NCI-H345 (cell line): ENCODE results near the gene CEP43.

ENCODE experiments used
- DNase-seq: peaks from one replicate; lab custom pipeline; 2025; lab: John Stamatoyannopoulos, UW

The CEP43 gene

GRCh38 chr6:166999145-166999883, at the start of gene CEP43:
TSS of gene CEP43 (plus strand) at chr6:166999397. CDS start at chr6:166999413, 16 bp downstream.
- peak; percentile 95 for DNase-seq

GRCh38 chr6:166949528-166950442, 49.4 kb upstream of the CEP43 start:
- no peak for DNase-seq

- DNase-seq = no peak
Measured at GRCh38 chr6:166950443-166950821, 48.8 kb upstream of the CEP43 start.

GRCh38 chr6:166950892-166951669, 48.1 kb upstream of the CEP43 start:
- peak; percentile 50 for DNase-seq

GRCh38 chr6:166951670-166952060, 47.5 kb upstream of the CEP43 start:
- DNase-seq = no peak

GRCh38 chr6:166952121-166952520, 47.1 kb upstream of the CEP43 start:
- no peak for DNase-seq

- DNase-seq = no peak
Measured at GRCh38 chr6:166952567-166953486, 46.4 kb upstream of the CEP43 start.

GRCh38 chr6:166954118-166954713, 45.0 kb upstream of the CEP43 start:
- DNase-seq = no peak

GRCh38 chr6:166955121-166955864, 43.9 kb upstream of the CEP43 start:
- no peak for DNase-seq

- peak; percentile 61 for DNase-seq
Measured at GRCh38 chr6:166955865-166956443, 43.2 kb upstream of the CEP43 start.

GRCh38 chr6:166956444-166957086, 42.6 kb upstream of the CEP43 start, which contains the start of gene RNASET2:
TSS of gene RNASET2 (minus strand) at chr6:166956550. CDS start at chr6:166956182, 368 bp downstream.
- DNase-seq = peak; percentile 95

GRCh38 chr6:166957087-166957804, 42.0 kb upstream of the CEP43 start:
- peak; percentile 61 for DNase-seq

- DNase-seq = no peak
Measured at GRCh38 chr6:166957805-166958076, 41.5 kb upstream of the CEP43 start.

- no peak for DNase-seq
Measured at GRCh38 chr6:166958926-166959861, 40.0 kb upstream of the CEP43 start.

GRCh38 chr6:166959911-166960608, 39.1 kb upstream of the CEP43 start:
- no peak for DNase-seq

GRCh38 chr6:166960609-166960978, 38.6 kb upstream of the CEP43 start:
- no peak for DNase-seq

- no peak for DNase-seq
Measured at GRCh38 chr6:166966268-166966667, 32.9 kb upstream of the CEP43 start.
